SU-DHL-6 (cell line): Measurements from ENCODE around the gene TFB1M.

Experiments used
- H2AFZ ChIP-seq: fragments of 200-600 bp; sonication (generic); 2 replicates; pipeline ENCODE4 v1.6.1; 2014; ENCODE audit warnings: low read depth, mild to moderate bottlenecking, moderate library complexity, mixed read lengths, antibody characterized with exemption, low read length; ENCODE audit not compliant: severe bottlenecking
- H3F3A ChIP-seq: fragments of 200-600 bp; shearing (Covaris generic); 2 replicates; pipeline ENCODE4 v1.6.0; 2016; ENCODE audit warnings: antibody characterized with exemption, mild to moderate bottlenecking; ENCODE audit not compliant: insufficient read depth
- H3K27ac ChIP-seq: fragments of 200-600 bp; sonication (generic); 2 replicates; pipeline ENCODE4 v1.5.1; 2016; ENCODE audit warnings: low read depth, mild to moderate bottlenecking, low read length, moderate library complexity, mixed read lengths
- H3K27me3 ChIP-seq: fragments of 200-600 bp; sonication (generic), shearing (Covaris generic); 2 replicates; pipeline ENCODE4 v1.6.0; 2014; ENCODE audit warnings: mild to moderate bottlenecking, low read length
- H3K36me3 ChIP-seq: fragments of 200-600 bp; sonication (generic); 2 replicates; pipeline ENCODE4 v1.6.1; 2014; ENCODE audit warnings: mild to moderate bottlenecking, low read length, mixed read lengths
- H3K4me2 ChIP-seq: fragments of 300-600, 200-600 bp; shearing (Covaris generic), sonication (generic); 2 replicates; pipeline ENCODE4 v1.6.0; 2014; ENCODE audit warnings: low read length, low read depth, mild to moderate bottlenecking; ENCODE audit not compliant: poor library complexity, severe bottlenecking
- H3K4me3 ChIP-seq: fragments of 200-600 bp; sonication (generic); 2 replicates; pipeline ENCODE4 v1.5.1; 2014; ENCODE audit warnings: antibody characterized with exemption, low read length, mild to moderate bottlenecking, mixed read lengths; ENCODE audit not compliant: insufficient read depth, poor library complexity, severe bottlenecking
- H3K79me2 ChIP-seq: fragments of 200-600 bp; sonication (generic); 2 replicates; pipeline ENCODE4 v1.6.1; 2014; ENCODE audit warnings: mild to moderate bottlenecking, low read length, moderate library complexity; ENCODE audit not compliant: insufficient read depth
- H3K9ac ChIP-seq: fragments of 200-600 bp; sonication (generic); 2 replicates; pipeline ENCODE4 v1.7.0; 2014; ENCODE audit warnings: mild to moderate bottlenecking, low read length
- H3K9me2 ChIP-seq: fragments of 200-600 bp; sonication (generic); replicated peaks from 2 replicates; pipeline ENCODE4 v1.6.1; 2014; ENCODE audit warnings: low read length; ENCODE audit not compliant: insufficient read depth
- H3K9me3 ChIP-seq: fragments of 200-600 bp; sonication (generic); 2 replicates; pipeline ENCODE4 v1.6.1; 2014; ENCODE audit warnings: low read length, mixed read lengths; ENCODE audit not compliant: insufficient read depth
- H4K20me1 ChIP-seq: fragments of 200-600 bp; sonication (generic); 2 replicates; pipeline ENCODE4 v1.6.1; 2014; ENCODE audit warnings: low read depth, mild to moderate bottlenecking, antibody characterized with exemption, low read length, moderate library complexity, mixed read lengths
- CTCF ChIP-seq: fragments of 200-600 bp; sonication (generic); IDR thresholded peaks from one replicate; pipeline ENCODE4 v1.5.1; 2017; ENCODE audit warnings: antibody characterized with exemption, mild to moderate bottlenecking, low read length, moderate library complexity; ENCODE audit not compliant: insufficient read depth, poor library complexity, severe bottlenecking
- EZH2phosphoT487 ChIP-seq: fragments of 200-600 bp; sonication (generic), shearing (Covaris generic); conservative IDR thresholded peaks from 2 replicates; pipeline ENCODE4 v1.6.1; 2018; ENCODE audit warnings: mild to moderate bottlenecking, antibody characterized with exemption, low read length, moderate library complexity, mixed read lengths

Gene TFB1M

GRCh38 chr6:155265843-155266535 lies 48.3 kb downstream of the TFB1M start:
- no peaks in the 10 kb centered on the region for H3K9me2 ChIP-seq
- no peak overlapping the region for H3K9ac ChIP-seq
- no peaks in the 10 kb centered on the region for H3K27me3 ChIP-seq
- peaks cover 10% of the 10 kb centered on the region; the same call in 1 of the 2 replicates for H3K79me2 ChIP-seq
- no peaks in the 10 kb centered on the region for H4K20me1 ChIP-seq
- no peaks in the 10 kb centered on the region for H3K9me3 ChIP-seq
- no peak overlapping the region for H3K4me3 ChIP-seq
- H3K4me2 ChIP-seq = no peak overlapping the region
- H3K27ac ChIP-seq = no peak overlapping the region
- no peaks in the 10 kb centered on the region for H3F3A ChIP-seq
- TF ChIP-seq EZH2phosphoT487 (no peak), CTCF (no peak)
- peaks cover 2% of the 10 kb centered on the region; the same call in 1 of the 2 replicates for H3K36me3 ChIP-seq
- H2AFZ ChIP-seq = no peak overlapping the region

- Histone ChIP-seq H3K36me3 (no peaks in the 10 kb centered on the region), H3K79me2 (peaks cover 10% of the 10 kb centered on the region), H3K27ac (no peak overlapping the region)
Observed at GRCh38 chr6:155264693-155265320, 49.5 kb downstream of the TFB1M start.

GRCh38 chr6:155263373-155264063 lies 50.8 kb downstream of the TFB1M start, which contains the start of gene CLDN20:
Gene CLDN20, plus strand, starts transcription at chr6:155264013. Its CDS starts 11,707 bp downstream, at chr6:155275720.
- Histone ChIP-seq H3K4me2 (no peak within 1 kb of the TSS), H3K9me3 (no peaks in the 10 kb centered on the region), H3K9me2 (no peaks in the 10 kb centered on the region), H3K79me2 (peaks cover 10% of the 10 kb centered on the region), H3K4me3 (no peak within 1 kb of the TSS), H3K27me3 (no peaks in the 10 kb centered on the region), H3F3A (no peaks in the 10 kb centered on the region), H2AFZ (no peak within 1 kb of the TSS), H3K36me3 (no peaks in the 10 kb centered on the region), H4K20me1 (no peaks in the 10 kb centered on the region), H3K27ac (no peak within 1 kb of the TSS), H3K9ac (no peak within 1 kb of the TSS)
- TF ChIP-seq EZH2phosphoT487 (no peak), CTCF (no peak)

More at GRCh38 chr6:155264693-155265320, 49.5 kb downstream of the TFB1M start:
- H4K20me1 ChIP-seq = no peaks in the 10 kb centered on the region
- no peaks in the 10 kb centered on the region for H3K27me3 ChIP-seq
- H3K4me3 ChIP-seq = no peak overlapping the region
- H3K9me2 ChIP-seq = no peaks in the 10 kb centered on the region
- no peak overlapping the region for H2AFZ ChIP-seq
- TF ChIP-seq CTCF (no peak), EZH2phosphoT487 (no peak)
- no peaks in the 10 kb centered on the region for H3K9me3 ChIP-seq
- no peak overlapping the region for H3K4me2 ChIP-seq
- no peaks in the 10 kb centered on the region for H3F3A ChIP-seq
- H3K9ac ChIP-seq = no peak overlapping the region
